HFFc6 (cell line): ENCODE results near the gene HOXD8. TPM values are rescaled to one million over a fixed set of nuclear protein-coding genes. Genes with fewer than 3 reads are reported as not detected.

Source experiments
- DNase-seq: peaks from one replicate; pipeline ENCODE4 v3.0.0-alpha.2; 2018
- H3K27ac Mint-ChIP-seq: 2 replicates; pipeline ENCODE4 v1.8.0; 2020; ENCODE audit warnings: mild to moderate bottlenecking, mixed read lengths
- H3K27me3 Mint-ChIP-seq: 2 replicates; pipeline ENCODE4 v1.8.0; 2021; ENCODE audit warnings: mild to moderate bottlenecking, moderate library complexity, mixed read lengths; ENCODE audit not compliant: insufficient read depth
- H3K36me3 Mint-ChIP-seq: 2 replicates; pipeline ENCODE4 v1.8.0; 2021; ENCODE audit warnings: low read depth, mixed read lengths
- H3K4me1 Mint-ChIP-seq: 2 replicates; pipeline ENCODE4 v1.8.0; 2020; ENCODE audit warnings: low read depth, mixed read lengths
- H3K4me3 Mint-ChIP-seq: 2 replicates; pipeline ENCODE4 v1.8.0; 2020; ENCODE audit warnings: mild to moderate bottlenecking, moderate library complexity, mixed read lengths
- H3K9me3 Mint-ChIP-seq: 2 replicates; pipeline ENCODE4 v1.8.0; 2020; ENCODE audit warnings: mild to moderate bottlenecking, mixed read lengths
- total RNA-seq, 6 experiments: library from RNA; stranded (reverse); fragmentation: NEBNext Ultra II Directional; extraction: Animal tissue kit (Norgen Biotek cat#: 25700); gene quantifications; 2 replicates in 1 of 6; 3 replicates in 5 of 6; pipeline ENCODE4 v1.2.3, GENCODE V29; 2021
- TF ChIP-seq, protein P1 (sequence below): fragments of 200-600 bp; sonication (generic); IDR thresholded peaks from 2 replicates; pipeline ENCODE4 v1.5.0; 2021; ENCODE audit warnings: antibody characterized with exemption, mild to moderate bottlenecking

The HOXD8 gene
- total RNA-seq, 6 experiments from 2014 or later = 2.3 to 5.1 (median 4.6) TPM

DNA sequence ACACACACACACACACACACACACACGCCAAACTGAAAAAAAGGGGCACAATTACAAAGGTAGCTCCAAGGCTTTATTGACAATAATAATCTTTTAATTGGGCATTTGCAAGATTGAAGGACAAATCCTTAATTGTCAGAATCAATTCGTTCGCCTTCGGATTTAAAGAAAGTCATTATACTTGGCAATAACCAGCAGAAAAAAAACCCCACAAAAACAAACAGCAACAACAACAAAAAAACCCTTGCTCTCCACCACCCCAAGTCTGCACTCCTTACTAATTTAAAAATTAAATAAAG lies 1.8 kb upstream of the HOXD8 start:
- H3K27ac Mint-ChIP-seq = no peak overlapping the region
- peaks cover 47% of the 10 kb centered on the region for H3K4me1 Mint-ChIP-seq
- TF ChIP-seq, protein P1, sequence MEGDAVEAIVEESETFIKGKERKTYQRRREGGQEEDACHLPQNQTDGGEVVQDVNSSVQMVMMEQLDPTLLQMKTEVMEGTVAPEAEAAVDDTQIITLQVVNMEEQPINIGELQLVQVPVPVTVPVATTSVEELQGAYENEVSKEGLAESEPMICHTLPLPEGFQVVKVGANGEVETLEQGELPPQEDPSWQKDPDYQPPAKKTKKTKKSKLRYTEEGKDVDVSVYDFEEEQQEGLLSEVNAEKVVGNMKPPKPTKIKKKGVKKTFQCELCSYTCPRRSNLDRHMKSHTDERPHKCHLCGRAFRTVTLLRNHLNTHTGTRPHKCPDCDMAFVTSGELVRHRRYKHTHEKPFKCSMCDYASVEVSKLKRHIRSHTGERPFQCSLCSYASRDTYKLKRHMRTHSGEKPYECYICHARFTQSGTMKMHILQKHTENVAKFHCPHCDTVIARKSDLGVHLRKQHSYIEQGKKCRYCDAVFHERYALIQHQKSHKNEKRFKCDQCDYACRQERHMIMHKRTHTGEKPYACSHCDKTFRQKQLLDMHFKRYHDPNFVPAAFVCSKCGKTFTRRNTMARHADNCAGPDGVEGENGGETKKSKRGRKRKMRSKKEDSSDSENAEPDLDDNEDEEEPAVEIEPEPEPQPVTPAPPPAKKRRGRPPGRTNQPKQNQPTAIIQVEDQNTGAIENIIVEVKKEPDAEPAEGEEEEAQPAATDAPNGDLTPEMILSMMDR = no peak
- DNase-seq = no peak
- H3K9me3 Mint-ChIP-seq = no peaks in the 10 kb centered on the region
- peaks cover 35% of the 10 kb centered on the region for H3K27me3 Mint-ChIP-seq
- H3K4me3 Mint-ChIP-seq = peak overlapping the region; percentile 71
- peaks cover 16% of the 10 kb centered on the region; the same call in 1 of the 2 replicates for H3K36me3 Mint-ChIP-seq

DNA sequence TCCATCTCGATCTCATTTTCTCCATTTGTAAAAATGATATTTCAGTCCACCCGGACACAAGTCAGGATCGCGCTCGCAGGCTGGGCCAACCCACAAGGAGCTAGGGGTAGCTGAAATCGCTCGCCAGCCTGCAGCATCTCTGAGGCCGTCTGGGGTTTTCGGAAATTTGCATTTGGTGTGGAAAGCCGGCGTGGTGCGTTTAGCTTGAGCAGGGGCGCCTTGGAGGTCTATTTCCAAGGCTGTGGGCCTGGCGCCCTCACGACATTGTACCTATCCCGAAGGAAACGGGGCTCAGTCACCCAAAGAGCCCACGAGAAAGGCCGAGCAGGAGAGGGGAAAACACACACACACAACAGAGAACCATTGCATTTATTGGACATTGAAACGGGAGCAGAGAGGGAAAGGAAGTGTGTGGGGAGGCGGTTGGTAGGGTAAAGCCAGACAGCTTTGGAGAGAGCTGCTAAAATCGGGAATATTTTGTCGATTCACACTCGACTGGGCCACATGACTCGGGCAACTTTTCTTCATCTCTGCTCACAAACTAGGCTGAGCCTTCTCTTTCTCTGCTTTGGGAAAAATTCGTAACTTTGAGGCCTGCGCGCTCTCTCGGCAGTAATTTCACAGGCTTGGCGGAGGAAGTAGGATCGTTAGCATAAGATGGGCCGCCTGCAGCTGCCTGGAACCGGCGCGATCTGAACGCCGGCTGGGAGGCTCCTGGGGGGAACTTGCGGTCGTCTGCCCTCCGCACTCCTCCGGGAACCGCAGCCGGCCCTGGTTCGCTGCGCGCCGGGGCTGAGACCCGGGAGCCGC lies 1.1 kb upstream of the HOXD8 start:
- H3K9me3 Mint-ChIP-seq = no peaks in the 10 kb centered on the region
- peaks cover 36% of the 10 kb centered on the region for H3K27me3 Mint-ChIP-seq
- H3K27ac Mint-ChIP-seq = peak overlapping the region; percentile 11; the same call in 1 of the 2 replicates
- H3K4me3 Mint-ChIP-seq = peak overlapping the region; percentile 73
- TF ChIP-seq, protein P1 = no peak
- peaks cover 52% of the 10 kb centered on the region for H3K4me1 Mint-ChIP-seq
- no peak for DNase-seq
- H3K36me3 Mint-ChIP-seq = peaks cover 16% of the 10 kb centered on the region; the same call in 1 of the 2 replicates

DNA sequence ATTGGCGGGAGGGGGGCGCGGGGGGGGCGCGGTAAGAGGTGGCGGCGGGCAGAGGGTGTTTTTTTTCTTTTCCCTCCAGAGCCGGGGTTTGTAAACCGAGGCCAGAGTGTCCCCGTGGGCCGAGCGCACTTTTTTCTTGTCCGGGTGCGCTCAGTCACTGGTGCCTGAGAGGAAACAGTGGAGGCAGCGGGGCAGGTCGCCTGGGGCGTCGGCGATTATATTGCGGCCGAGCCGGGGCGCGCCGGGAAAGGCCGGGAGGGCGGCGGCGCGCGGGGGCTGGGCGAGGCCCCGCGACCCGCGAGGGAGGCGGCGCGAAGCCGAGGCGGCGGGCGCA lies 275 bp downstream of the HOXD8 start:
- DNase-seq = no peak
- TF ChIP-seq, protein P1 = no peak
- no peaks in the 10 kb centered on the region for H3K9me3 Mint-ChIP-seq
- H3K27ac Mint-ChIP-seq = no peak overlapping the region
- peaks cover 32% of the 10 kb centered on the region for H3K27me3 Mint-ChIP-seq
- peaks cover 52% of the 10 kb centered on the region for H3K4me1 Mint-ChIP-seq
- peak overlapping the region; percentile 68 for H3K4me3 Mint-ChIP-seq
- H3K36me3 Mint-ChIP-seq = peaks cover 16% of the 10 kb centered on the region; the same call in 1 of the 2 replicates

DNA sequence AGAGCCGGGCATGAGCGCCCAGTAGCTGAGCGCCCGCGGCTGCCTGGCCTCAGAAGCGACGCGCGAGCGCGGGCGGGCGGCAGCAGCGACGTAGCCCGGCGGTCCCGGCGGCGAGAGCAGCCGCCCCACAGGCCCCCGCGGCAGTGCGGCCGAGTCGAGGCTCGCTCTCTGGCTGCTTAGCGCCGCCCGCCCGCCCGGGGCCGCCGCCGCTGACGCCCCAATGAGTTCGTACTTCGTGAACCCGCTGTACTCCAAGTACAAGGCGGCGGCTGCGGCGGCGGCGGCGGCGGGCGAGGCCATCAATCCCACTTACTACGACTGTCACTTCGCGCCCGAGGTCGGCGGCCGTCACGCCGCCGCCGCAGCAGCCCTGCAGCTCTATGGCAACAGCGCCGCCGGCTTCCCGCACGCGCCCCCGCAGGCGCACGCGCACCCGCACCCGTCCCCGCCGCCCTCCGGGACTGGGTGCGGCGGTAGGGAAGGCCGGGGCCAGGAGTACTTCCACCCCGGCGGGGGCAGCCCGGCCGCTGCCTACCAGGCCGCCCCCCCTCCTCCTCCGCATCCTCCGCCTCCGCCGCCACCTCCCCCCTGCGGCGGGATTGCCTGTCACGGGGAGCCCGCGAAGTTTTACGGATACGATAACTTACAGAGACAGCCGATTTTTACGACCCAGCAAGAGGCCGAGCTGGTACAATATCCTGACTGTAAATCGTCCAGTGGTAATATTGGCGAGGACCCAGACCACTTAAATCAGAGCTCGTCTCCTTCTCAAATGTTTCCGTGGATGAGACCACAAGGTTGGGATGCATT lies 847 bp downstream of the HOXD8 start:
- Mint-ChIP-seq H3K27ac (peak overlapping the region; percentile 61; the same call in 1 of the 2 replicates), H3K4me3 (peak overlapping the region; percentile 90), H3K4me1 (peaks cover 58% of the 10 kb centered on the region), H3K9me3 (no peaks in the 10 kb centered on the region), H3K36me3 (peaks cover 16% of the 10 kb centered on the region; the same call in 1 of the 2 replicates), H3K27me3 (peaks cover 32% of the 10 kb centered on the region)
- TF ChIP-seq, protein P1 = peak; percentile 17; the same call in 1 of the 2 replicates
- no peak for DNase-seq

DNA sequence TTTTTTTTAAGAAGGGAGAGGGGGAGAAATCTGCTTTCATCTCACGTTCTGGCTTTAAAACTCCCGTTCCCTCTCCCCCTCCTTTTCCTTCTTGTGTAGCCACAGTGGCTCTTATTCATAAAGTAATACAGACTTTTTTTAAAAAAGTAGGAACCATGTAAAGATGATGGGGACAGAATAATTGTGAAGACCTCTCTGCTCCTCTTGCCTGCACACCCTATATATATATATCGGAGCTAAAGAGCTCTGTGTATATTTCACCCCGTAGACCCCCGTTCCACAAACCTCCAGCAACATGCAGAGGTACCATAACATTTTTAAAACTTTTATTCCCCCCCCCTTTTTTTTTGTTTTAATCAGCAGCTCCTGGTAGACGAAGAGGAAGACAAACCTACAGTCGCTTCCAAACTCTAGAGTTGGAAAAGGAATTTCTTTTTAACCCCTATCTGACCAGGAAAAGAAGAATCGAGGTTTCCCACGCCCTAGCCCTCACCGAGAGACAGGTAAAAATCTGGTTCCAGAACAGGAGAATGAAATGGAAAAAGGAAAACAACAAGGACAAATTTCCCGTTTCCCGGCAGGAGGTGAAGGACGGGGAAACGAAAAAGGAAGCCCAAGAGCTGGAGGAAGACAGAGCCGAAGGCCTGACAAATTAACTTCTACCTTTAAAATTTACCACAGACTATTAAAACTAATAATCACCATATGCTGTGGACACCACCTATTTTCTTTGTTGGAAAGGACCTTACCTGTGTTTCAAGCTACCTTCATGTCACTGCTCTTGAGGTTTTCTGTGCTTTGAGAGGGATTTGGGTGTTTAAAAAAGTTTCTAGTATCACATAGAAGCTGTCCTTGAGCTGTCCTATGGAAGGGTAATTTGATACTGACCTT lies 1.7 kb downstream of the HOXD8 start:
- peak overlapping the region; percentile 90 for H3K4me3 Mint-ChIP-seq
- H3K36me3 Mint-ChIP-seq = peaks cover 16% of the 10 kb centered on the region; the same call in 1 of the 2 replicates
- peaks cover 30% of the 10 kb centered on the region for H3K27me3 Mint-ChIP-seq
- no peaks in the 10 kb centered on the region for H3K9me3 Mint-ChIP-seq
- DNase-seq = no peak
- TF ChIP-seq, protein P1 = no peak
- H3K27ac Mint-ChIP-seq = peak overlapping the region; percentile 61
- peaks cover 66% of the 10 kb centered on the region for H3K4me1 Mint-ChIP-seq
